T-helper 1 cell treated with Interleukin-12 subunit alpha and Interleukin-12 subunit beta and Interleukin-4 antibody, amounts not matched to agents 30 μg/mL and 1 μg/mL, for 36 hours (primary cell): ENCODE data around the gene GABPA.
"Not testable (repeated sequence)": the region's sequence is repeated elsewhere in the genome, so short reads cannot be mapped to it uniquely, and the experiment has no call there.

ENCODE experiments used
- H3K27ac Mint-ChIP-seq: one replicate; pipeline ENCODE4 v1.8.0; 2021; ENCODE audit warnings: mild to moderate bottlenecking, mixed read lengths
- H3K27me3 Mint-ChIP-seq: one replicate; pipeline ENCODE4 v1.8.0; 2021; ENCODE audit warnings: low read depth, mixed read lengths
- H3K36me3 Mint-ChIP-seq: one replicate; pipeline ENCODE4 v1.8.0; 2021; ENCODE audit warnings: low read depth, mixed read lengths
- H3K4me1 Mint-ChIP-seq: one replicate; pipeline ENCODE4 v1.8.0; 2021; ENCODE audit warnings: low read depth, mixed read lengths
- H3K4me3 Mint-ChIP-seq: one replicate; pipeline ENCODE4 v1.8.0; 2021; ENCODE audit warnings: mild to moderate bottlenecking, moderate library complexity, mixed read lengths
- H3K9me3 Mint-ChIP-seq: one replicate; pipeline ENCODE4 v1.8.0; 2021; ENCODE audit warnings: mixed read lengths

The GABPA gene

GRCh38 chr21:25760677-25761076, 25.9 kb downstream of the GABPA start:
- no peaks in the 10 kb centered on the region for H3K9me3 Mint-ChIP-seq
- H3K4me3 Mint-ChIP-seq = no peak overlapping the region
- no peak overlapping the region for H3K27ac Mint-ChIP-seq
- H3K27me3 Mint-ChIP-seq = no peaks in the 10 kb centered on the region
- peaks cover 25% of the 10 kb centered on the region for H3K4me1 Mint-ChIP-seq
- H3K36me3 Mint-ChIP-seq = peaks cover 44% of the 10 kb centered on the region

- Mint-ChIP-seq H3K27me3 (no peaks in the 10 kb centered on the region), H3K4me1 (peaks cover 13% of the 10 kb centered on the region), H3K9me3 (no peaks in the 10 kb centered on the region), H3K36me3 (peaks cover 45% of the 10 kb centered on the region), H3K27ac (no peak overlapping the region), H3K4me3 (no peak overlapping the region)
Measured at GRCh38 chr21:25764065-25764464, 29.3 kb downstream of the GABPA start.

GRCh38 chr21:25767921-25768320, 33.1 kb downstream of the GABPA start:
- H3K27me3 Mint-ChIP-seq = no peaks in the 10 kb centered on the region
- no peaks in the 10 kb centered on the region for H3K4me1 Mint-ChIP-seq
- H3K9me3 Mint-ChIP-seq = no peaks in the 10 kb centered on the region
- H3K27ac Mint-ChIP-seq = no peak overlapping the region
- peaks cover 34% of the 10 kb centered on the region for H3K36me3 Mint-ChIP-seq
- no peak overlapping the region for H3K4me3 Mint-ChIP-seq

GRCh38 chr21:25772686-25773085, 37.9 kb downstream of the GABPA start:
- no peak overlapping the region for H3K27ac Mint-ChIP-seq
- H3K4me1 Mint-ChIP-seq = no peaks in the 10 kb centered on the region
- peaks cover 13% of the 10 kb centered on the region for H3K36me3 Mint-ChIP-seq
- H3K4me3 Mint-ChIP-seq = no peak overlapping the region
- H3K27me3 Mint-ChIP-seq = no peaks in the 10 kb centered on the region
- no peaks in the 10 kb centered on the region for H3K9me3 Mint-ChIP-seq

- Mint-ChIP-seq H3K4me3 (no peak overlapping the region), H3K4me1 (no peaks in the 10 kb centered on the region), H3K36me3 (no peaks in the 10 kb centered on the region), H3K27ac (no peak overlapping the region), H3K9me3 (no peaks in the 10 kb centered on the region), H3K27me3 (no peaks in the 10 kb centered on the region)
Measured at GRCh38 chr21:25776440-25776839, 41.7 kb downstream of the GABPA start.

GRCh38 chr21:25778126-25778875, 43.5 kb downstream of the GABPA start:
- not testable (repeated sequence) for H3K9me3 Mint-ChIP-seq, H3K4me1 Mint-ChIP-seq, H3K27me3 Mint-ChIP-seq, H3K27ac Mint-ChIP-seq, H3K36me3 Mint-ChIP-seq, H3K4me3 Mint-ChIP-seq

- Mint-ChIP-seq H3K27ac (no peak overlapping the region), H3K9me3 (peaks cover 5% of the 10 kb centered on the region), H3K4me1 (peaks cover 10% of the 10 kb centered on the region), H3K27me3 (peaks cover 19% of the 10 kb centered on the region), H3K36me3 (no peaks in the 10 kb centered on the region), H3K4me3 (no peak overlapping the region)
Measured at GRCh38 chr21:25788677-25789076, 53.9 kb downstream of the GABPA start.

- H3K36me3 Mint-ChIP-seq = no peaks in the 10 kb centered on the region
- H3K4me1 Mint-ChIP-seq = peaks cover 10% of the 10 kb centered on the region
- H3K27ac Mint-ChIP-seq = peak overlapping the region; percentile 65
- H3K9me3 Mint-ChIP-seq = peaks cover 5% of the 10 kb centered on the region
- H3K27me3 Mint-ChIP-seq = peaks cover 13% of the 10 kb centered on the region
- H3K4me3 Mint-ChIP-seq = peak overlapping the region; percentile 64
Measured at GRCh38 chr21:25790122-25790877, 55.5 kb downstream of the GABPA start.

- Mint-ChIP-seq H3K27ac (peak overlapping the region; percentile 49), H3K36me3 (no peaks in the 10 kb centered on the region)
Measured at GRCh38 chr21:25790878-25791204, 56.1 kb downstream of the GABPA start.

GRCh38 chr21:25791319-25791718, 56.5 kb downstream of the GABPA start:
- Mint-ChIP-seq H3K9me3 (peaks cover 5% of the 10 kb centered on the region), H3K27me3 (peaks cover 13% of the 10 kb centered on the region), H3K27ac (no peak overlapping the region), H3K36me3 (no peaks in the 10 kb centered on the region), H3K4me1 (peaks cover 10% of the 10 kb centered on the region), H3K4me3 (no peak overlapping the region)

More at GRCh38 chr21:25790878-25791204, 56.1 kb downstream of the GABPA start:
- Mint-ChIP-seq H3K4me3 (peak overlapping the region; percentile 64), H3K4me1 (peaks cover 10% of the 10 kb centered on the region), H3K9me3 (peaks cover 5% of the 10 kb centered on the region), H3K27me3 (peaks cover 18% of the 10 kb centered on the region)

- H3K4me1 Mint-ChIP-seq = peaks cover 5% of the 10 kb centered on the region
- H3K9me3 Mint-ChIP-seq = no peaks in the 10 kb centered on the region
- H3K27me3 Mint-ChIP-seq = peaks cover 40% of the 10 kb centered on the region
- H3K4me3 Mint-ChIP-seq = no peak overlapping the region
- H3K36me3 Mint-ChIP-seq = no peaks in the 10 kb centered on the region
- no peak overlapping the region for H3K27ac Mint-ChIP-seq
Measured at GRCh38 chr21:25801217-25802014, 66.6 kb downstream of the GABPA start.

GRCh38 chr21:25806060-25806459, 71.3 kb downstream of the GABPA start:
- no peaks in the 10 kb centered on the region for H3K36me3 Mint-ChIP-seq
- no peaks in the 10 kb centered on the region for H3K9me3 Mint-ChIP-seq

GRCh38 chr21:25807191-25807590, 72.4 kb downstream of the GABPA start:
- Mint-ChIP-seq H3K9me3 (no peaks in the 10 kb centered on the region), H3K27me3 (peaks cover 11% of the 10 kb centered on the region), H3K4me3 (no peak overlapping the region), H3K36me3 (no peaks in the 10 kb centered on the region), H3K27ac (no peak overlapping the region), H3K4me1 (peaks cover 3% of the 10 kb centered on the region)

More at GRCh38 chr21:25806060-25806459, 71.3 kb downstream of the GABPA start:
- Mint-ChIP-seq H3K4me1 (peaks cover 8% of the 10 kb centered on the region), H3K27me3 (peaks cover 19% of the 10 kb centered on the region), H3K27ac (no peak overlapping the region), H3K4me3 (no peak overlapping the region)

GRCh38 chr21:25809013-25809412, 74.2 kb downstream of the GABPA start:
- Mint-ChIP-seq H3K27me3 (peaks cover 3% of the 10 kb centered on the region), H3K9me3 (no peaks in the 10 kb centered on the region), H3K36me3 (no peaks in the 10 kb centered on the region), H3K4me3 (no peak overlapping the region), H3K27ac (no peak overlapping the region), H3K4me1 (peaks cover 3% of the 10 kb centered on the region)
